ENCODE data around the gene RASSF8.

GRCh38 chr12:26096036-26096435, 137.6 kb downstream of the RASSF8 start:
- TF ChIP-seq CTCF (IDR thresholded peaks at IDR 0.05) (no peak), EZH2 (IDR thresholded peaks at IDR 0.05) (no peak)
